GM12873 (cell line): ENCODE results near the gene LIPH.

Source experiments
- TF ChIP-seq, protein P1 (sequence below): IDR thresholded peaks from 2 replicates; pipeline ENCODE4 v1.5.1; 2012; ENCODE audit warnings: low read depth, mild to moderate bottlenecking, moderate library complexity, low read length, control low read depth; ENCODE audit not compliant: insufficient read depth; ENCODE audit errors: missing control alignments

The LIPH gene

DNA sequence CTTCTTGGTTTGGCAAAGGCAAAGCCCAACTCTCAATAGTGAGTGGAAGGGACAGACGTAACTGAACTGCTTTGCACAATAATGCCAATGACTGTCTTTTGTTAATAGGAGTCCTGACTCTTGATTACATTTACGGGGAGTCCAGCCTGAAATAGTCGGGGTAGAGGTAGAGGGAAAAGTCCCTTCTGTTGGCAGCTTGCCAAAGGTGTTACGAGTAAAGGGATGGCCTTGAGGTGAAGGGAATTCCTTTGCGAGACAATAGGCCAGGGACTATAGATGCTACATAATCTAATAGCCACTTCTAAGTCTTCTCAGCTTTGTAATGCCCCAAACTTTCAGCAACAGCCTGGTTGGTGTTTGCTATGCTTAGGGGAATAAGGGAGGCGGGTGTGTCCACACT lies 31.5 kb upstream of the LIPH start:
- TF ChIP-seq, protein P1, sequence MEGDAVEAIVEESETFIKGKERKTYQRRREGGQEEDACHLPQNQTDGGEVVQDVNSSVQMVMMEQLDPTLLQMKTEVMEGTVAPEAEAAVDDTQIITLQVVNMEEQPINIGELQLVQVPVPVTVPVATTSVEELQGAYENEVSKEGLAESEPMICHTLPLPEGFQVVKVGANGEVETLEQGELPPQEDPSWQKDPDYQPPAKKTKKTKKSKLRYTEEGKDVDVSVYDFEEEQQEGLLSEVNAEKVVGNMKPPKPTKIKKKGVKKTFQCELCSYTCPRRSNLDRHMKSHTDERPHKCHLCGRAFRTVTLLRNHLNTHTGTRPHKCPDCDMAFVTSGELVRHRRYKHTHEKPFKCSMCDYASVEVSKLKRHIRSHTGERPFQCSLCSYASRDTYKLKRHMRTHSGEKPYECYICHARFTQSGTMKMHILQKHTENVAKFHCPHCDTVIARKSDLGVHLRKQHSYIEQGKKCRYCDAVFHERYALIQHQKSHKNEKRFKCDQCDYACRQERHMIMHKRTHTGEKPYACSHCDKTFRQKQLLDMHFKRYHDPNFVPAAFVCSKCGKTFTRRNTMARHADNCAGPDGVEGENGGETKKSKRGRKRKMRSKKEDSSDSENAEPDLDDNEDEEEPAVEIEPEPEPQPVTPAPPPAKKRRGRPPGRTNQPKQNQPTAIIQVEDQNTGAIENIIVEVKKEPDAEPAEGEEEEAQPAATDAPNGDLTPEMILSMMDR = no peak

DNA sequence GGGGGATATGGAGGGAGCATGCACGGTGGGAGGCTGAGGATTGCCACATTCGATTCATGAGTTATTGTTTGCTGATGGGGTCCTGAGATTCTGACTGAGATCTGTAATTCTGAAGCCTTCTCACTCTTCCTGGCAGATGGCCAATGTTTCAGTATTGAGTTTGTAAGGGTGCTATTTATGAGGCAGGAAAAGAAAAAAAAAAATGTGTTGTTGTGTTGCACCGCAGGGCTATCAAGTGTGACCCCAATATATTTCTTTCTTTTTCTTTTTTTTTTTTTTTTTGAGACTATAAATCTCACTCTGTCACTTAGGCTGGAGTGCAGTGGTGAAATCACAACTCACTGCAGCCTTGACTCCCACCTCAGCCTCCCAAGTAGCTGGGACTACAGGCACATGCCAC lies 30.5 kb upstream of the LIPH start:
- TF ChIP-seq, protein P1 = no peak

DNA sequence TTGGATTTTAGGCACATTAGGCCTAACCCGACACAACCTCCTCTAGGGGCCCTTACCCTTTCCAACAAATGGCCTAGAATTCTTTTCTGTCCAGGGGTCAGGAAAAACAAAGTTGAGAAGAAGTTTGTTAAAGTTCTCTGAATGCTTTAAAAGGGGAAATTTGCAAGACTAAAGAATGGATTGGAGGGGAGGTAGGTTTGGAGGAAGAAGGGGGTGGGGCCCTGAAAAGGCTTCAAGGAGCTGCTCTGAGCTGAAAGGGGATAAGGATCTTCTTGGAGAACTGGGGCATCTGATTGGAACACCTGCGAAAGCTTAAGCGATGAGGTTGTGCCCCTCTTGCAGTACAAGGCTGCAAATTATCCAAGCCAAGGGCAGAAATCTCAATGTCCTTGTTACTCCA lies 29.8 kb upstream of the LIPH start:
- TF ChIP-seq, protein P1 = no peak

DNA sequence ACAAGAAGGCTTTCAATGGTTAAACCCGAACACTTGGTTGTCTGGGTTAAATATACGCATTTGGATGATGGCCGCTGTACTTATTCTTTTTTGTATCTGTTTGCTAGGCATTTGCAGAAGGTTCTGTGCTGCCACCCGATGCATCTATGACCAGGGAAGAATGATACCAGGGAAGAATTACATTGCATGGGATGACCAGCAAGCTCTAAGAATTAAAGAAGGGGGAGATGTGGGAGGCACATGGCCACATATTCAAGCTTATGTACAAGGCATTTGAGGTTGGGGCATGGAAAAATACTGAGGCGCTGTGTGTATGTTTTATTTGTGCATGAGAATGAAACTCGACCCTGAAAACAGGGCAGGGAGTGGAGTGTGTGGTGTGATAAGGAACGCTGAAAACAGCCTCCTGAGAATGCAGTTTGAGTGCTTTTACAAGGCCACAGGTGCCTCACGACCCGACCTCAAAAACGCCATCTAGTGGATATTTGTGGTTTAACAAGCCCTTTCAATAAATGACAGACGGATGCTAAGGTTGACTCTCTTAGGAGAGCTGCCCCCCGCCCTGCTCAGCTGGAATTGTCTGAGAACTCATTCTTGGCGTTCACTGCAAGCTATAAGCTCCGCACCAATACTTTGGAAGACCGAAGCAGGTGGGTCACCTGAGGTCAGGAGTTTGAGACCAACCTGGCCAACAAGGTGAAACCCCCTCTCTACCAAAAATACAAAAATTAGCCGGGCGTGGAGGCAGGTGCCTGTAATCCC lies 22.9 kb upstream of the LIPH start:
- TF ChIP-seq, protein P1 = peak; percentile 64

DNA sequence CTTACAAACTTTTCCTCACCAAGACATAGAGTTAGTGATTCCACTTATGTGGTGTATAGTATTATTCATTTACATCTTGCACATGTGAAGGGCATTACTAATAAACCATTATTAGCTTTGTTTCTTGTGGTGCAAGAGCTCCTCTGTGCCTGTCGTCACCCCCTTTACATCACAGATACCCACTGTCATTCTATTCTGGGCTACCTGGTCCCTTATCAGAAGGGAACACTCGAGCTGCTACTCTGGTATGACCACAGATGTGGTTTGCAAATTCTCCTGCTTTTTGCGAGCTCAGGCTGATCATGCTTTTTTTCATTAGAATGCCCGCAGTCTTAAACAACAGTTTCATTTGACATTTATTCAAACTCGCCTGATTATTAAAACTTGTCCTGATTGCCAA lies 19.8 kb upstream of the LIPH start:
- TF ChIP-seq, protein P1 = no peak

DNA sequence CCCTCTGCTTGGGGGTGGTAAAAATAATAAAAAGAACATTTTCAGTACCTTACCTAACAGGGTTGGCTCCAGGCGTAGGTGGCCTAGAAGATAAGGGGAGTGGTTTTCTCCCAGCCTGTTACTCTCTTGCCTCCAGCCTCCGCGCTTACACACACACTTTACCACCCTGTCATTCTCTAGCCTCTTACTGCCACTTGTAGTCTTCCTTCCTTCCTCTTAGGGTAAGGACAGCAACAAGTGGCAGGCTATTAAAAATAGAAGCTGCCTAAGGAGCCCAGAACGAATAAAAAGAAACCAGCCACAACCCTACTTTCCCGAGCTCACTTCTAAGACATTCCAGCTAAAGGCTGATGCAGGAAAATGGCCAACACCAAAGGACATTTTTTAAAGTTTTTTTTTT lies 9.6 kb upstream of the LIPH start:
- TF ChIP-seq, protein P1 = no peak

DNA sequence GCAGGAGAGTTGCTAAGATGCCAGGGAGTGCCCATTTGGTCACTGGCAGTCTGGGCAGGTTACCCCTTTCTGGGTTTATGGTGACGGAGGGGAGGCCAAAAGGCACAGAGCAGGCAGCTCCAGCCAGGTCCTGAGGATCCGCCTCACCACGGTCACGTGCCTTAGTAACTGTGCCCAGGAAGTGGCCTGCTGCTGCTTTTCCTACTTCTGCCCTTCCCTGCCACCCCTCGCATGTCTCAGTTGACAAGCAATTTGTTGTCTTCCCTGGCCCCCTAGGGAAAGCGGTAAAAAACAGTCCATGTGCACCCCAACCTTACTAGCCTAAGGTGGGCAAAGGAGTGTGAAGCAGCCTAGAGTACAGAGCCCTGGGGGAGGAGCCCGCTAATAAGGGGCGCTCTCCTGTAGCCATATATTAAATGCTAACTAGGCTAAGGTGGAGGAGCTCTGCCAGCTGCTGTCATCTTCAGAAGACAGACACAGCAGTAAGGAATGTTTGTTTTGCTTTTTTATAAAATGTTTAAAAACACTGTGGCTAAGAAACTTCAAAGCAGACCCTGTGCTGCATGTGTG lies 9.1 kb upstream of the LIPH start:
- TF ChIP-seq, protein P1 = no peak
